HCT116 (cell line): ENCODE measurements around the gene ZSCAN5A. TPM values are rescaled to one million over a fixed set of nuclear protein-coding genes. Genes with fewer than 3 reads are reported as not detected.

Experiments used
- ATAC-seq: fragments of 200-7000 bp; cut with Tn5 transposase; 2 replicates; pipeline ENCODE4 v1.9.1; 2020; ENCODE audit warnings: mild to moderate bottlenecking, moderate library complexity
- BruUV-seq: library from RNA; stranded (reverse); fragments of 400-500 nt; replicated peaks from 2 replicates; lab custom pipeline; 2021; lab: Mats Ljungman, UMichigan
- CTCF ChIA-PET: fragments of 300-600 bp; sonication (Branson Sonifier 250); formaldehyde crosslinking; loops from one replicate; lab custom pipeline; 2021; ENCODE audit warnings: antibody characterized with exemption; lab: Charles Lee
- POLR2A ChIA-PET: fragments of 300-600, 350-600 bp; sonication (Branson Sonifier 250); formaldehyde crosslinking; loops from one replicate; lab custom pipeline; 2021; ENCODE audit warnings: antibody characterized with exemption; lab: Charles Lee
- RAD21 ChIA-PET, 2 experiments: fragments of 300-600 bp; sonication (Branson Sonifier 250); formaldehyde crosslinking; loops; one replicate each; lab custom pipeline; 2023; ENCODE audit warnings: low total read pairs in 2 of 2; ENCODE audit not compliant: uncharacterized antibody in 2 of 2, unreplicated experiment in 2 of 2, low non-redundant PET in 1 of 2; lab: Charles Lee
- DNase-seq: peaks from one replicate; pipeline ENCODE4 v3.0.0-alpha.2; 2010; ENCODE audit warnings: low read depth, low spot score
- H2AFZ ChIP-seq: fragments of 200-600 bp; shearing (Covaris generic), sonication (generic); 2 replicates; pipeline ENCODE4 v1.6.1; 2017; ENCODE audit warnings: low read depth, mixed run types, mixed read lengths, antibody characterized with exemption, low read length; ENCODE audit not compliant: poor library complexity, severe bottlenecking
- H3K27ac ChIP-seq: 2 replicates; pipeline ENCODE4 v1.5.1; 2012; ENCODE audit warnings: low read depth, low read length
- H3K27me3 ChIP-seq: fragments of 200-600 bp; sonication (generic); 2 replicates; pipeline ENCODE4 v1.6.1; 2016; ENCODE audit warnings: mixed run types, low read length, mixed read lengths; ENCODE audit not compliant: insufficient read depth
- H3K36me3 ChIP-seq, 2 experiments: fragments of 200-500 bp in 1 of 2; fragments of 200-600 bp in 1 of 2; sonication (Bioruptor generic) in 1 of 2; sonication (generic) in 1 of 2; 2 replicates each; pipeline versions ENCODE4 v1.5.1 to v1.6.1; 2014 to 2016; ENCODE audit warnings: low read length in 2 of 2, inconsistent platforms in 1 of 2, mixed read lengths in 1 of 2, mixed run types in 1 of 2; ENCODE audit not compliant: insufficient read depth in 2 of 2, control insufficient read depth in 1 of 2
- H3K4me1 ChIP-seq, 2 experiments: fragments of 200-600 bp in 1 of 2; sonication (generic) in 1 of 2; 2 replicates each; pipeline versions ENCODE4 v1.5.1 to v1.6.1; 2012 to 2017; ENCODE audit warnings: low read length in 2 of 2, inconsistent platforms in 1 of 2, mild to moderate bottlenecking in 1 of 2, mixed read lengths in 1 of 2, mixed run types in 1 of 2, moderate library complexity in 1 of 2; ENCODE audit not compliant: insufficient read depth in 2 of 2, control insufficient read depth in 1 of 2
- H3K4me2 ChIP-seq: fragments of 200-600 bp; sonication (generic); 2 replicates; pipeline ENCODE4 v1.6.1; 2017; ENCODE audit warnings: mixed run types, low read length, mixed read lengths
- H3K4me3 ChIP-seq, 2 experiments: fragments of 200-600 bp in 1 of 2; sonication (generic) in 1 of 2; replicated peaks in 1 of 2; 2 replicates each; pipeline ENCODE4 v1.5.1; 2011 to 2016; ENCODE audit warnings: low read length in 2 of 2, control low read depth in 1 of 2, low read depth in 1 of 2, mild to moderate bottlenecking in 1 of 2, mixed read lengths in 1 of 2, mixed run types in 1 of 2
- H3K79me2 ChIP-seq: fragments of 200-600 bp; sonication (generic); 2 replicates; pipeline ENCODE4 v1.6.1; 2017; ENCODE audit warnings: mild to moderate bottlenecking, mixed run types, low read length, moderate library complexity, mixed read lengths; ENCODE audit not compliant: insufficient read depth
- H3K9ac ChIP-seq: fragments of 200-600 bp; sonication (generic); 2 replicates; pipeline ENCODE4 v1.6.1; 2016; ENCODE audit warnings: low read length, mixed read lengths
- H3K9me2 ChIP-seq: fragments of 200-600 bp; sonication (generic), shearing (Covaris generic); 2 replicates; pipeline ENCODE4 v1.6.1; 2017; ENCODE audit warnings: mixed run types, mild to moderate bottlenecking, moderate library complexity; ENCODE audit not compliant: insufficient read depth
- H3K9me3 ChIP-seq, 2 experiments: fragments of 200-500 bp in 1 of 2; fragments of 200-600 bp in 1 of 2; sonication (Bioruptor generic) in 1 of 2; sonication (generic) in 1 of 2; 2 replicates each; pipeline ENCODE4 v1.6.1; 2014 to 2017; ENCODE audit warnings: low read length in 2 of 2, mixed read lengths in 2 of 2, inconsistent platforms in 1 of 2, low read depth in 1 of 2, mild to moderate bottlenecking in 1 of 2, mixed run types in 1 of 2, moderate library complexity in 1 of 2; ENCODE audit not compliant: control insufficient read depth in 1 of 2, insufficient read depth in 1 of 2
- H4K20me1 ChIP-seq: fragments of 200-600 bp; sonication (generic), shearing (Covaris generic); 2 replicates; pipeline ENCODE4 v1.6.1; 2017; ENCODE audit warnings: mixed run types, mild to moderate bottlenecking, moderate library complexity; ENCODE audit not compliant: insufficient read depth
- ATF3 ChIP-seq: IDR thresholded peaks from 2 replicates; pipeline ENCODE4 v1.6.1; 2012
- CBX3 ChIP-seq: IDR thresholded peaks from 2 replicates; pipeline ENCODE4 v1.6.1; 2012; ENCODE audit warnings: low read depth
- CEBPB ChIP-seq: IDR thresholded peaks from 2 replicates; pipeline ENCODE4 v1.6.1; 2012; ENCODE audit warnings: low read depth
- ELF1 ChIP-seq: IDR thresholded peaks from 2 replicates; pipeline ENCODE4 v1.6.1; 2012; ENCODE audit warnings: low read depth, borderline replicate concordance
- EZH2 ChIP-seq: fragments of 200-600 bp; sonication (generic); IDR thresholded peaks from 2 replicates; pipeline ENCODE4 v1.6.1; 2017; ENCODE audit warnings: antibody characterized with exemption, mixed run types
- EZH2phosphoT487 ChIP-seq: fragments of 200-600 bp; IDR thresholded peaks from 2 replicates; pipeline ENCODE4 v1.6.1; 2018; ENCODE audit warnings: antibody characterized with exemption, borderline replicate concordance
- FOSL1 ChIP-seq: IDR thresholded peaks from 2 replicates; pipeline ENCODE4 v1.6.1; 2012; ENCODE audit warnings: low read depth
- MAX ChIP-seq: IDR thresholded peaks from 2 replicates; pipeline ENCODE4 v1.6.1; 2012
- POLR2A ChIP-seq: IDR thresholded peaks from 2 replicates; pipeline ENCODE4 v1.7.0; 2011; ENCODE audit warnings: borderline replicate concordance; ENCODE audit not compliant: insufficient read depth, insufficient read length; ENCODE audit errors: extremely low read depth
- POLR2AphosphoS5 ChIP-seq: IDR thresholded peaks from 2 replicates; pipeline ENCODE4 v1.6.1; 2011; ENCODE audit warnings: mild to moderate bottlenecking, low read depth, low read length, moderate library complexity
- SIN3A ChIP-seq: IDR thresholded peaks from 2 replicates; pipeline ENCODE4 v1.6.1; 2012; ENCODE audit warnings: low read depth
- SP1 ChIP-seq: IDR thresholded peaks from 2 replicates; pipeline ENCODE4 v1.6.1; 2012; ENCODE audit warnings: low read depth
- TCF7L2 ChIP-seq: IDR thresholded peaks from 2 replicates; pipeline ENCODE4 v1.7.0; 2011; ENCODE audit warnings: borderline replicate concordance, inconsistent platforms; ENCODE audit not compliant: insufficient read depth, insufficient read length; ENCODE audit errors: extremely low read depth
- intact Hi-C: fragments of 100-400 bp; cut with micrococcal nuclease; formaldehyde crosslinking; loops from 2 replicates; pipeline ENCODE4 v1.10.0; 2022
- total RNA-seq: library from RNA; stranded (reverse); gene quantifications from one replicate; pipeline ENCODE4 v1.2.1, GENCODE V29; 2021; ENCODE audit not compliant: unreplicated experiment

The ZSCAN5A gene
- total RNA-seq, 1 experiment from 2014 or later: 9.2 TPM

- ChIA-PET RAD21 (no interaction called here), POLR2A (no interaction called here)
- ATAC-seq: no peak
- TF ChIP-seq CBX3 (no peak), POLR2AphosphoS5 (no peak), ATF3 (no peak), SIN3A (no peak), FOSL1 (no peak), TCF7L2 (no peak), POLR2A (no peak), CEBPB (no peak), SP1 (no peak), ELF1 (no peak), EZH2 (no peak), MAX (no peak), EZH2phosphoT487 (no peak)
- TF ChIP-seq, all 23 proteins: peak for 0
- no TSS peak for BruUV-seq
- CTCF ChIA-PET: no interaction called here
- Histone ChIP-seq H3K4me3 (no peak overlapping the region), H3K9ac (no peak overlapping the region), H3K79me2 (no peaks in the 10 kb centered on the region), H2AFZ (no peak overlapping the region), H3K9me3 (no peaks in the 10 kb centered on the region), H3K36me3 (no peaks in the 10 kb centered on the region), H3K4me1 (no peaks in the 10 kb centered on the region), H3K9me2 (no peaks in the 10 kb centered on the region), H3K4me2 (no peak overlapping the region), H3K27me3 (no peaks in the 10 kb centered on the region), H3K27ac (no peak overlapping the region), H4K20me1 (no peaks in the 10 kb centered on the region)
- no peak for DNase-seq
- intact Hi-C loops: no loop called here
Measured at GRCh38 chr19:56217039-56217949, 97.3 kb downstream of the ZSCAN5A start.
